Measurements from ENCODE around the gene EIF5A. TPM values are rescaled to one million over a fixed set of nuclear protein-coding genes. Genes with fewer than 3 reads are reported as not detected.

Gene EIF5A
- total RNA-seq (100 to 1,000 TPM; 197 to 444 (median 248) TPM), polyA plus RNA-seq (100 to 1,000 TPM; 457 to 716 TPM)
- long read RNA-seq, donor 1, transcript EIF5A-202 (6 exons, 1,511 nt), result major isoform, 223 of 267 reads
- long read RNA-seq, donor 1, partial matches to known transcripts, result 33 of 267 reads
- long read RNA-seq, donor 1, other reads (novel, unspliced or antisense), result 5 of 267 reads
- long read RNA-seq, donor 2, transcript EIF5A-202 (6 exons, 1,511 nt), result major isoform, 223 of 276 reads
- long read RNA-seq, donor 2, partial matches to known transcripts, result 41 of 276 reads
- long read RNA-seq, donor 2, other reads (novel, unspliced or antisense), result 7 of 276 reads
- long read RNA-seq, donor 3, transcript EIF5A-202 (6 exons, 1,511 nt), result major isoform, 295 of 343 reads
- long read RNA-seq, donor 3, partial matches to known transcripts, result 23 of 343 reads
- long read RNA-seq, donor 3, other reads (novel, unspliced or antisense), result 18 of 343 reads

DNA sequence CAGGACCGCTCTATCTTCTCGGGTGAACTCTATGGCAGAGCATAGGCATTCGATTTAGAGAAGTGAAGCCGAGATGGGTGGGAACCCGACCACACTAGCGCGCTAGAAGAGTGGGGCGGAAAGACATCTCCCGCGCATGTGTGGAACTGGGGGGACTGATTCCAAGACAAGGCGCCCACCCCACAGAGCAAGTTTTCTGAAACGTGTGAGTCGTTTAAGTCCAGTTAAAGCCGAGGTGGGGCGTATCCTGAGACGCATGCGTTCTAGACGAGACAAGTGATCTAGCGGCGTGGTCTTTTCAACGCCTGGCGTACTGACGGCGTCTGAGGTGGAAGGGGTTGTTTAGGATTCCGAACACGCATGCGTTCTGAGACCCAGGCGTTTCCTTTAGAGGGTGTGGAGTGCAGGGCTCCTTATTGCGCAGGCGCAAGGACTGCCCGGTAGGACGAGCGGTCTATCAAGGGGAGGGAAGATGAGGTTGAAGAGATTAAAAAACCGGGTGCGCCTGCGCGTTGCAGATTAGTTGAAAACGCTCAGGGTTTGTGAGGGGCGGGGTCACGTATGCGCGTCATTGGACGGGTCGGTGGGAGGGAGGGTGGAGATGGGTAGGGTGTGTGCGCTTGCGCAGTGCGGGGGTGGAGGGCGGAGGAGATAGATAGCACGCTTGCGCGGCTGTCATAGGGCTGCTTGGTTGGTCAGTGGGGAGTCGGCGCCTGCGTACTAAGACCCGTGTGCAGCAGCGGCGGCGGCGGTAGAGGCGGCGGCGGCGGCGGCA is at the start of gene EIF5A:
Gene EIF5A, plus strand, starts transcription at position 718 of the 775 bp plus-strand sequence. CDS start 2,008 bp downstream, outside the sequence.
- Histone ChIP-seq H3K4me1 (peaks cover 0 to 43% (median 29%) of the 10 kb centered on the region in 9 donors), H3K27me3 (no peaks in the 10 kb centered on the region), H3K36me3 (peaks cover 0 to 29% (median 24%) of the 10 kb centered on the region in 9 donors), H3K9me3 (no peaks in the 10 kb centered on the region), H3K4me3 (peak within 1 kb of the TSS; percentile 76 to 98 (median 91)), H3K27ac (peak within 1 kb of the TSS; percentile 87 to 100 (median 98))
- intact Hi-C loops (cut with DNase I), result loop anchor here in 5 of 10 donors (1.0 to 10.0 kb wide), 7 partner anchors 22 to 265 kb away; partner anchors contain the start of genes GABARAP (in 2 of the 5), CLDN7 (in 1 of the 5), NEURL4 (in 1 of the 5) and SLC16A11 (in 1 of the 5)
- DNase-seq (peak; percentile 100), ATAC-seq (peak; percentile 91 to 97 (median 95))
- WGBS, 2 donors, result 0 to 1% methylated on average over 58 to 64 of the region's 64 CpGs
- TF ChIP-seq, protein P1, sequence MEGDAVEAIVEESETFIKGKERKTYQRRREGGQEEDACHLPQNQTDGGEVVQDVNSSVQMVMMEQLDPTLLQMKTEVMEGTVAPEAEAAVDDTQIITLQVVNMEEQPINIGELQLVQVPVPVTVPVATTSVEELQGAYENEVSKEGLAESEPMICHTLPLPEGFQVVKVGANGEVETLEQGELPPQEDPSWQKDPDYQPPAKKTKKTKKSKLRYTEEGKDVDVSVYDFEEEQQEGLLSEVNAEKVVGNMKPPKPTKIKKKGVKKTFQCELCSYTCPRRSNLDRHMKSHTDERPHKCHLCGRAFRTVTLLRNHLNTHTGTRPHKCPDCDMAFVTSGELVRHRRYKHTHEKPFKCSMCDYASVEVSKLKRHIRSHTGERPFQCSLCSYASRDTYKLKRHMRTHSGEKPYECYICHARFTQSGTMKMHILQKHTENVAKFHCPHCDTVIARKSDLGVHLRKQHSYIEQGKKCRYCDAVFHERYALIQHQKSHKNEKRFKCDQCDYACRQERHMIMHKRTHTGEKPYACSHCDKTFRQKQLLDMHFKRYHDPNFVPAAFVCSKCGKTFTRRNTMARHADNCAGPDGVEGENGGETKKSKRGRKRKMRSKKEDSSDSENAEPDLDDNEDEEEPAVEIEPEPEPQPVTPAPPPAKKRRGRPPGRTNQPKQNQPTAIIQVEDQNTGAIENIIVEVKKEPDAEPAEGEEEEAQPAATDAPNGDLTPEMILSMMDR (IDR thresholded peaks at IDR 0.05), result no peak

DNA sequence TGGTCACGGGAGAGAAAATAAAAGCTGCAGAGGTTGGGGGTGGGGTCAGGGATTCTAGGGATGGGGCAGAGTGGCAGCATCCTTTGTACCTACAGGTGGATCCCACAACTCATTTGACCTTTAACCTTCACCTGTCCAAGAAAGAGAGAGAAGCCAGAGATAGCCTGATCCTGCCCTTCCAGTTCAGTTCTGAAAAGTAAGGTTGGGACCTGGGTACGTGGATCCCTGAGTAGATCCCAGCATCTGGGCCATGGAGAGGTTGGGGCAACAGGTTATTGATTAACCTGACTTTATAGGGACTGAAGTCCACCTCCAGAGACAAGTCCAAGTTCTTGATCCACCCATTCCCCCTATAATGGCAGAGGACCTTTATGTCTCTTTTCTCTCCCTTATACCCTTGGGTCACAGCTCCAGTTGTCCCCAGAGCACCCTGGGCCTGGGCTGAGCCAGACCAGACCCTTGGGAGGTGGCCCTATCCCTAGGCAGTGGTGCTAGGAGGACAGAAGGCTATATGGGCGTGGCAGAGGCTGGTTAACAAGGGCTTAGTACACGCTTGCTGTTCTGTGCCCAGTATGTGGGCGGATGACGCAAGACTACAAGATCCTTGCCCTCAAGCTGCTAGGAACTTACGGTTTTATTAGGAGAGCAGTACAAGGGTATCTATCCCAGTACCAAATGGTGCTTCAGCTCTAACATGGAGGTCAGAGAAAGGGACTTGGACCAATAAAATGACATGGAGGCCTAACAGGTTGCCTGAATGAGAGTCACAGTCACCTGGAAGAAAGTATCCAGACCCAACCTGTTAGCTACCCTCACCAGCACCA is 48.5 kb upstream of the EIF5A start:
- Histone ChIP-seq H3K4me3 (no peak overlapping the region), H3K9me3 (no peaks in the 10 kb centered on the region), H3K27me3 (peaks cover 14 to 38% (median 35%) of the 10 kb centered on the region in 7 donors), H3K36me3 (peaks cover 0 to 59% (median 42%) of the 10 kb centered on the region in 9 donors), H3K27ac (no peak overlapping the region), H3K4me1 (peaks cover 7 to 41% (median 29%) of the 10 kb centered on the region in 9 donors)
- ATAC-seq (peak in 1 of 8 donors; percentile 20), DNase-seq (no peak)
- intact Hi-C loops (cut with DNase I), result loop anchor here in 2 of 10 donors (10.0 kb wide), 2 partner anchors 306 to 316 kb away; partner anchors contain the start of genes CD68 (in 1 of the 2) and SENP3 (in 1 of the 2)
- TF ChIP-seq, protein P1 (IDR thresholded peaks at IDR 0.05), result no peak
- WGBS, 2 donors, result 89 to 96% methylated on average over 7 of the region's 7 CpGs

DNA sequence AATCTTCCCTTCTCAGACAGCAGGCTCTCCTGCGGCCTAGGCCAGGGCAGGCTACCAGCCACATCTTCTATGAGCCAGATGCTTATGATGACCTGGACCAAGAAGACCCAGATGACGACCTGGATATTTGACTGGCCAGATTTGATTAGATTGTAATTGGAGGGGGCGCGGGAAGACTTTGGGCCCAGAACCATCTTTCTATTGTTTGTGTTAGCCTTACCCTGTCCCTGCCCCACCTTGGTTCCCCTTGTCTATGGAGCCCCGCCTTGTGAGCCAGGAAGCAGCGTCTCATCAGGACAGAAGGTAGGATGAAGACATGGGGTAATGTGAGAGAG is 47.9 kb upstream of the EIF5A start:
- Histone ChIP-seq H3K4me3 (no peak overlapping the region), H3K36me3 (peaks cover 0 to 53% (median 37%) of the 10 kb centered on the region in 9 donors), H3K27me3 (peaks cover 14 to 44% (median 38%) of the 10 kb centered on the region in 7 donors), H3K27ac (no peak overlapping the region), H3K4me1 (peaks cover 7 to 41% (median 29%) of the 10 kb centered on the region in 9 donors), H3K9me3 (no peaks in the 10 kb centered on the region)
- no peak for DNase-seq
- no peak for ATAC-seq
- TF ChIP-seq, protein P1 (IDR thresholded peaks at IDR 0.05), result no peak
- 93 to 97% methylated on average over 6 of the region's 6 CpGs for WGBS, 2 donors
- intact Hi-C loops (cut with DNase I), result loop anchor here in 2 of 10 donors (10.0 kb wide), 2 partner anchors 305 to 315 kb away; partner anchors contain the start of genes CD68 (in 1 of the 2) and SENP3 (in 1 of the 2)

Data from heart right ventricle (tissue), 16 donors.